ENCODE measurements around the gene DERL2.
A peak's percentile ranks its signal among the peaks of the same experiment; 100 is the strongest.

The DERL2 gene

GRCh38 chr17:5485270-5486205, at the start of gene DERL2:
Gene DERL2, minus strand, starts transcription at chr17:5486178. Its CDS starts 17 bp downstream, at chr17:5486161.
- no peak for TF ChIP-seq ZFX (IDR thresholded peaks at IDR 0.05)
- TF ChIP-seq, protein P1, sequence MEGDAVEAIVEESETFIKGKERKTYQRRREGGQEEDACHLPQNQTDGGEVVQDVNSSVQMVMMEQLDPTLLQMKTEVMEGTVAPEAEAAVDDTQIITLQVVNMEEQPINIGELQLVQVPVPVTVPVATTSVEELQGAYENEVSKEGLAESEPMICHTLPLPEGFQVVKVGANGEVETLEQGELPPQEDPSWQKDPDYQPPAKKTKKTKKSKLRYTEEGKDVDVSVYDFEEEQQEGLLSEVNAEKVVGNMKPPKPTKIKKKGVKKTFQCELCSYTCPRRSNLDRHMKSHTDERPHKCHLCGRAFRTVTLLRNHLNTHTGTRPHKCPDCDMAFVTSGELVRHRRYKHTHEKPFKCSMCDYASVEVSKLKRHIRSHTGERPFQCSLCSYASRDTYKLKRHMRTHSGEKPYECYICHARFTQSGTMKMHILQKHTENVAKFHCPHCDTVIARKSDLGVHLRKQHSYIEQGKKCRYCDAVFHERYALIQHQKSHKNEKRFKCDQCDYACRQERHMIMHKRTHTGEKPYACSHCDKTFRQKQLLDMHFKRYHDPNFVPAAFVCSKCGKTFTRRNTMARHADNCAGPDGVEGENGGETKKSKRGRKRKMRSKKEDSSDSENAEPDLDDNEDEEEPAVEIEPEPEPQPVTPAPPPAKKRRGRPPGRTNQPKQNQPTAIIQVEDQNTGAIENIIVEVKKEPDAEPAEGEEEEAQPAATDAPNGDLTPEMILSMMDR (conservative IDR thresholded peaks at IDR 0.05) = no peak
- H3K27ac ChIP-seq = peak within 1 kb of the TSS; percentile 89

DNA sequence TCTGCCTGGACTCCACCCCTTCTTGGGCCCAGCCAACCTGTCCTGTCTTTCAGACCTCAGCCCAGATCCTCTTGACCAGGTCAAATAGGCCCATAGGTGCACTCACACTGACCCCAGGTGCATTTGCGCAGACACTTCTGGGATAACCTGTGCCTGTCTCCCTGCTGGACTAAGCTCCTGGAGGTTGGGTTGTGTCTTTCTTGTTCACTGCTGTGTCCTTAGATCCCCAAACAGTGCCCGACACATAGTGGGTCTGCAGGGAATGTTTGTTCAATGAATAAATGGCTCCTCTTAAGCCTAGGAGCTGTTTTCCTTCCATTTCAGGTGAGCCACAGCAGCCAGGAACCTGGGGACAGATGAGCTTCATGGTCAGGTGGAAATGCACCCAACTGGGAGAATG, 49.5 kb upstream of the DERL2 start:
- TF ChIP-seq ZFX (IDR thresholded peaks at IDR 0.05) = no peak
- TF ChIP-seq, protein P1 (conservative IDR thresholded peaks at IDR 0.05) = no peak
- no peak overlapping the region for H3K27ac ChIP-seq

DNA sequence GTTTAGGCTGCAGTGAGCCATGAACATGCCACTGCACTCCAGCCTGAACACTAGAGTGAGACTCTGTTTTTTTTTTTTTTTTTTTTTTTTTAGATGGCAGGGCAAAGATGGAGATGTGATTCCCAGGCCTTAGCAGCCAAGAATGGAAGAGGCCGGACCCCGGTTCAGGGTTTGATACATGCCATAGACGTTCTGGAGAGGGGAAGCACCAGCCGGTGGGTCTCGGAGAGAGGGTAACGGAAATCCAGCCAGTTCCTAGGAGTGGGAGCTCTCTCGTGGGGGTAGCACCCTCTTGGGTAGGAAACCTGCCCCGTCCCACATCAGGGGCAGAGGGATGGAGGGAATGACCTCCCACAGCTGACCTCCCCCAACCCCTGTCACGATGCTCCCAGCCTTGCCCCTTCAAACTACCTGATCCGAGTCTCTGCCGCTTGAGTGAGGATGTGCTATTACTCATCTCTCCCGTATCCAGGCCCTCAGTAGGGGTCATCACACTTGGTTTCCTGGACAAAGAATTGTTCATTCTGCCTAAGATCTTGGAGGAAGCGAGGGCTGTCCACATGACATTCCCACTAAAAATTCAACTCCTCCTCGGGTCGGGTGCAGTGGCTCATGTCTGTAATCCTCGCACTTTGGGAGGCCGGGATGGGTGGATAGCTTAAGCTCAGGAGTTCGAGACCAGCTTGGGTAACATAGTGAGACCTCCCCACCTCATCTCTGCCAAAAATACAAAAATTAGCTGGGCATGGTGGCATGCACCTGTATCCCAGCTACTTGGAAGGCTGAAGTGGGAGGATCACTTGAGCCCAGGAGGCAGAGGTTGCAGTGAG, 47.7 kb upstream of the DERL2 start:
- H3K27ac ChIP-seq = no peak overlapping the region
- no peak for TF ChIP-seq ZFX (IDR thresholded peaks at IDR 0.05)
- TF ChIP-seq, protein P1 (conservative IDR thresholded peaks at IDR 0.05) = no peak

- TF ChIP-seq ZFX (IDR thresholded peaks at IDR 0.05) = no peak
- TF ChIP-seq, protein P1 (conservative IDR thresholded peaks at IDR 0.05) = no peak
- no peak overlapping the region for H3K27ac ChIP-seq
These were observed 46.6 kb upstream of the DERL2 start for GRCh38 chr17:5532581-5532980.

DNA sequence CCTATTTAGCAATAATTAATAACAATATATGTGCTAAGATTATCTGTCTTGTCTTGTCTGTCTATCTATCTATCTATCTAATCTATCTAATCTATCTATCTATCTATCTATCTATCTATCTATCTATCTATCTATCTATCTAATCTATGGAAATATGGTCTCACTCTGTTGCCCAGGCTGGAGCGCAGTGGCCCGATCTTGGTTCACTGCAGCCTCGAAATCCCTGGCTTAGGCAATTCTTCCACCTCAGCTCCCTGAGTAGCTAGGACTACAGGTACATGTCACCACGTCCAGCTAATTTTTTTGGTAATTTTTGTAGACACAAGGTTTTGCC, 45.1 kb upstream of the DERL2 start:
- no peak overlapping the region for H3K27ac ChIP-seq
- TF ChIP-seq ZFX (IDR thresholded peaks at IDR 0.05) = no peak
- TF ChIP-seq, protein P1 (conservative IDR thresholded peaks at IDR 0.05) = no peak

GRCh38 chr17:5530265-5531084, 44.5 kb upstream of the DERL2 start:
- no peak overlapping the region for H3K27ac ChIP-seq
- no peak for TF ChIP-seq ZFX (IDR thresholded peaks at IDR 0.05)
- TF ChIP-seq, protein P1 (conservative IDR thresholded peaks at IDR 0.05) = no peak
